ENCODE measurements around the gene DDRGK1. TPM values are rescaled to one million over a fixed set of nuclear protein-coding genes. Genes with fewer than 3 reads are reported as not detected.

Gene DDRGK1
- total and polyA plus RNA-seq, 2 of the 8 experiments (the other 6 are each of a cell fraction or from before 2014, with no cell fraction given) = 29.4 to 42.0 TPM

- no peak for TF ChIP-seq CTBP2 (IDR thresholded peaks at IDR 0.05; ENCODE audit: borderline replicate concordance, insufficient read depth, insufficient read length, low read length)
- no peak for TF ChIP-seq BRCA1 (IDR thresholded peaks at IDR 0.05; ENCODE audit: low read depth, low read length)
- TF ChIP-seq SP4 (IDR thresholded peaks at IDR 0.05; ENCODE audit: low read length) = no peak
- TF ChIP-seq EGR1 (IDR thresholded peaks at IDR 0.05; ENCODE audit: borderline replicate concordance, low read depth, low read length) = no peak
- no peak for TF ChIP-seq SP1 (IDR thresholded peaks at IDR 0.05; ENCODE audit: low read depth, low read length)
- TF ChIP-seq POLR2AphosphoS5 (IDR thresholded peaks at IDR 0.05; ENCODE audit: low read depth, low read length) = no peak
- TF ChIP-seq HDAC6 (IDR thresholded peaks at IDR 0.05; ENCODE audit: low read depth, low read length) = no peak
- TF ChIP-seq KDM1A (IDR thresholded peaks at IDR 0.05; ENCODE audit: borderline replicate concordance, low read length) = no peak
- no peak for TF ChIP-seq JUN (IDR thresholded peaks at IDR 0.05; ENCODE audit: low read depth, low read length)
Observed at GRCh38 chr20:3157817-3158216, 46.7 kb downstream of the DDRGK1 start (continued).
